K562 (cell line): ENCODE results near the gene DDHD1. TPM values are rescaled to one million over a fixed set of nuclear protein-coding genes. Genes with fewer than 3 reads are reported as not detected.
A peak's percentile ranks its signal among the peaks of the same experiment; 100 is the strongest.

Source experiments
- ATAC-seq: fragments of 200-7000 bp; cut with Tn5 transposase; 3 replicates; pipeline ENCODE4 v1.9.1; 2020; ENCODE audit warnings: moderate library complexity
- BruUV-seq: library from RNA; stranded (reverse); fragments of 400-500 nt; replicated peaks from 2 replicates; lab custom pipeline; 2021; lab: Mats Ljungman, UMichigan
- CTCF ChIA-PET: fragments of 300-600 bp; formaldehyde crosslinking; extraction: SDS; loops from one replicate; lab custom pipeline; 2021; ENCODE audit warnings: low intra/inter-chr PET ratio; lab: Yijun Ruan, JAX
- POLR2A ChIA-PET: fragments of 300-600, 350-650 bp; sonication (Branson Sonifier 250); formaldehyde crosslinking; extraction: SDS; loops from one replicate; lab custom pipeline; 2021; ENCODE audit warnings: antibody characterized with exemption, inconsistent platforms; lab: Yijun Ruan, JAX
- DNase-seq, 4 experiments: peaks; one replicate each; pipeline versions ENCODE4 v3.0.0 to v3.0.0-alpha.2; 2011 to 2018; ENCODE audit warnings: low spot score in 3 of 4, mixed read lengths in 3 of 4; ENCODE audit errors: extremely low read depth in 1 of 4
- FAIRE-seq: peaks from 2 replicates; lab custom pipeline; 2011; peaks lifted over from hg19 to GRCh38; lab: Jason Lieb, UNC
- H2AFZ ChIP-seq: 2 replicates; pipeline ENCODE4 v1.6.0; 2011; ENCODE audit warnings: low read depth, low read length, control low read depth, inconsistent platforms
- H3K27ac ChIP-seq: fragments of 200-600 bp; 3 replicates; pipeline ENCODE4 v1.8.0; 2011; ENCODE audit warnings: low read depth, mild to moderate bottlenecking, control low read depth, inconsistent platforms, low read length, moderate library complexity, mixed read lengths; ENCODE audit errors: extremely low read depth
- H3K27me3 ChIP-seq, 2 experiments: fragments of 300-600 bp in 1 of 2; 2 replicates in 1 of 2; 3 replicates in 1 of 2; pipeline versions ENCODE4 v1.6.0 to v1.8.0; 2011; ENCODE audit warnings: inconsistent platforms in 2 of 2, low read length in 2 of 2, mild to moderate bottlenecking in 1 of 2, mixed read lengths in 1 of 2, moderate library complexity in 1 of 2; ENCODE audit not compliant: control insufficient read depth in 2 of 2, insufficient read depth in 2 of 2
- H3K36me3 ChIP-seq: fragments of 300-600 bp; 3 replicates; pipeline ENCODE4 v1.8.0; 2011; ENCODE audit warnings: mild to moderate bottlenecking, low read length, inconsistent platforms; ENCODE audit not compliant: control insufficient read depth, insufficient read depth
- H3K4me1 ChIP-seq, 2 experiments: fragments of 200-600 bp in 1 of 2; replicated peaks in 1 of 2; 2 replicates in 1 of 2; 3 replicates in 1 of 2; pipeline versions ENCODE4 v1.5.1 to v1.8.0; 2011; ENCODE audit warnings: inconsistent platforms in 2 of 2, low read length in 2 of 2, mild to moderate bottlenecking in 1 of 2, mixed read lengths in 1 of 2, moderate library complexity in 1 of 2; ENCODE audit not compliant: control insufficient read depth in 2 of 2, insufficient read depth in 2 of 2
- H3K4me2 ChIP-seq: 2 replicates; pipeline ENCODE4 v1.6.1; 2011; ENCODE audit warnings: low read length, control low read depth, inconsistent platforms, mixed read lengths; ENCODE audit not compliant: insufficient read depth
- H3K4me3 ChIP-seq: fragments of 200-600 bp; sonication (generic), shearing (Covaris generic); 2 replicates; pipeline ENCODE4 v1.5.1; 2016; ENCODE audit warnings: control low read depth, inconsistent platforms
- H3K79me2 ChIP-seq: fragments of 200-600 bp; 3 replicates; pipeline ENCODE4 v1.8.0; 2011; ENCODE audit warnings: low read length, inconsistent platforms; ENCODE audit not compliant: control insufficient read depth, insufficient read depth
- H3K9ac ChIP-seq, 2 experiments: 2 replicates each; pipeline versions ENCODE4 v1.6.0 to v1.6.1; 2011; ENCODE audit warnings: low read depth in 2 of 2, low read length in 2 of 2, control low read depth in 1 of 2, inconsistent platforms in 1 of 2, mild to moderate bottlenecking in 1 of 2, mixed read lengths in 1 of 2; ENCODE audit not compliant: insufficient read depth in 1 of 2
- H3K9me1 ChIP-seq: one replicate; pipeline ENCODE4 v1.6.0; 2011; ENCODE audit warnings: inconsistent platforms, mild to moderate bottlenecking, low read length, moderate library complexity; ENCODE audit not compliant: control insufficient read depth, insufficient read depth
- H3K9me3 ChIP-seq: replicated peaks from 2 replicates; pipeline ENCODE4 v1.5.1; 2011; ENCODE audit warnings: low read depth, low read length, inconsistent platforms; ENCODE audit not compliant: control insufficient read depth, insufficient read depth
- H4K20me1 ChIP-seq: replicated peaks from 2 replicates; pipeline ENCODE4 v1.6.1; 2011; ENCODE audit warnings: low read length, inconsistent platforms, mixed read lengths; ENCODE audit not compliant: control insufficient read depth, insufficient read depth
- ATF7 ChIP-seq: fragments of 450-650 bp; IDR thresholded peaks from 2 replicates; pipeline ENCODE4 v1.7.1; 2014; ENCODE audit warnings: mild to moderate bottlenecking, moderate library complexity
- ESRRA ChIP-seq: fragments of 450-650 bp; IDR thresholded peaks from 2 replicates; pipeline ENCODE4 v1.6.1; 2014; ENCODE audit warnings: low read depth, mild to moderate bottlenecking, moderate library complexity, borderline replicate concordance
- RAD21 ChIP-seq, 2 experiments: fragments of 250-450 bp in 1 of 2; fragments of 450-650 bp in 1 of 2; sonication (Bioruptor Pico) in 1 of 2; formaldehyde crosslinking in 1 of 2; IDR thresholded peaks in 1 of 2; conservative IDR thresholded peaks in 1 of 2; 2 replicates each; pipeline versions ENCODE4 v1.4.0 to v1.8.0; 2020 to 2022; ENCODE audit warnings: mild to moderate bottlenecking in 2 of 2, moderate library complexity in 1 of 2
- SIN3B ChIP-seq: fragments of 450-650 bp; IDR thresholded peaks from 2 replicates; pipeline ENCODE4 v1.6.1; 2017; ENCODE audit warnings: low read depth, mild to moderate bottlenecking, moderate library complexity
- SRSF9 ChIP-seq: fragments of 200-400 bp; formaldehyde crosslinking; IDR thresholded peaks from 2 replicates; pipeline ENCODE4 v1.6.1; 2017; ENCODE audit warnings: low read depth, low read length, borderline replicate concordance
- TCF7L2 ChIP-seq: fragments of 150-350 bp; IDR thresholded peaks from 2 replicates; pipeline ENCODE4 v1.6.1; 2016; ENCODE audit warnings: low read depth, mild to moderate bottlenecking, low read length, moderate library complexity
- ZNF696 ChIP-seq: fragments of 250-450 bp; sonication (Bioruptor Pico); conservative IDR thresholded peaks from 2 replicates; pipeline ENCODE4 v1.4.0; 2020; ENCODE audit warnings: mild to moderate bottlenecking, moderate library complexity
- WGBS: fragments of 100-300 bp; shearing (Covaris generic); methylation state at CpG from one replicate; pipeline ENCODE4 v1.1.6; 2016; ENCODE audit warnings: low coverage, mixed read lengths; ENCODE audit not compliant: insufficient coverage; ENCODE audit errors: missing lambda C conversion rate; 5-methylcytosine and 5-hydroxymethylcytosine counted together
- in situ Hi-C: fragments of 300-500 bp; cut with MboI; formaldehyde crosslinking; loops from 4 replicates; pipeline ENCODE4 v1.15.0; 2018; ENCODE audit warnings: inconsistent platforms, mixed read lengths
- intact Hi-C: fragments of 100-400 bp; cut with micrococcal nuclease; formaldehyde crosslinking; loops from 2 replicates; pipeline ENCODE4 v1.14.2; 2022
- polyA plus RNA-seq, 8 experiments: library from polyadenylated mRNA; depleted of rRNA in 4 of 8; stranded (reverse) in 5 of 8; unstranded in 3 of 8; fragments of >200 nt; fragmentation: Nextera tagmentation in 2 of 8; fragmentation: Illumina TruSeq in 1 of 8; extraction: Ambion mirVana in 2 of 8; extraction: Trizol in 1 of 8; gene quantifications; 2 replicates each; pipeline versions ENCODE4 v1.2.1 to v1.2.3, GENCODE V29; 2011 to 2014; ENCODE audit warnings: inconsistent platforms in 1 of 8, missing spikeins in 1 of 8
- total RNA-seq, 7 experiments: library from RNA; depleted of rRNA in 6 of 7; stranded (reverse); fragments of >200 nt in 6 of 7; fragmentation: Illumina TruSeq in 2 of 7; extraction: Trizol in 2 of 7; gene quantifications; 2 replicates each; pipeline versions ENCODE4 v1.2.1 to v1.2.3, GENCODE V29; 2011 to 2021; ENCODE audit warnings: low replicate concordance in 1 of 7
- TF ChIP-seq, protein P1 (sequence below): fragments of 450-650 bp; formaldehyde crosslinking; IDR thresholded peaks from 2 replicates; pipeline ENCODE4 v1.4.0; 2020; ENCODE audit warnings: mild to moderate bottlenecking, moderate library complexity
- TF ChIP-seq, protein P2 (sequence below): IDR thresholded peaks from 2 replicates; pipeline ENCODE4 v1.6.1; 2016; ENCODE audit warnings: missing genetic modification characterization, missing compliant biosample characterization
- TF ChIP-seq, protein P3 (sequence below), 3 experiments: IDR thresholded peaks in 2 of 3; conservative IDR thresholded peaks in 1 of 3; 2 replicates each; pipeline ENCODE4 v1.5.1; 2011 to 2012; ENCODE audit warnings: low read length in 3 of 3, mild to moderate bottlenecking in 3 of 3, control low read depth in 2 of 3, improper control_type of control experiment in 1 of 3, inconsistent platforms in 1 of 3, low read depth in 1 of 3, mixed read lengths in 1 of 3, moderate library complexity in 1 of 3; ENCODE audit not compliant: insufficient read depth in 2 of 3

Gene DDHD1
- total and polyA plus RNA-seq, 9 of the 15 experiments (the other 6 are each of a cell fraction or from before 2014, with no cell fraction given): 1.2 to 12.3 (median 5.0) TPM

DNA sequence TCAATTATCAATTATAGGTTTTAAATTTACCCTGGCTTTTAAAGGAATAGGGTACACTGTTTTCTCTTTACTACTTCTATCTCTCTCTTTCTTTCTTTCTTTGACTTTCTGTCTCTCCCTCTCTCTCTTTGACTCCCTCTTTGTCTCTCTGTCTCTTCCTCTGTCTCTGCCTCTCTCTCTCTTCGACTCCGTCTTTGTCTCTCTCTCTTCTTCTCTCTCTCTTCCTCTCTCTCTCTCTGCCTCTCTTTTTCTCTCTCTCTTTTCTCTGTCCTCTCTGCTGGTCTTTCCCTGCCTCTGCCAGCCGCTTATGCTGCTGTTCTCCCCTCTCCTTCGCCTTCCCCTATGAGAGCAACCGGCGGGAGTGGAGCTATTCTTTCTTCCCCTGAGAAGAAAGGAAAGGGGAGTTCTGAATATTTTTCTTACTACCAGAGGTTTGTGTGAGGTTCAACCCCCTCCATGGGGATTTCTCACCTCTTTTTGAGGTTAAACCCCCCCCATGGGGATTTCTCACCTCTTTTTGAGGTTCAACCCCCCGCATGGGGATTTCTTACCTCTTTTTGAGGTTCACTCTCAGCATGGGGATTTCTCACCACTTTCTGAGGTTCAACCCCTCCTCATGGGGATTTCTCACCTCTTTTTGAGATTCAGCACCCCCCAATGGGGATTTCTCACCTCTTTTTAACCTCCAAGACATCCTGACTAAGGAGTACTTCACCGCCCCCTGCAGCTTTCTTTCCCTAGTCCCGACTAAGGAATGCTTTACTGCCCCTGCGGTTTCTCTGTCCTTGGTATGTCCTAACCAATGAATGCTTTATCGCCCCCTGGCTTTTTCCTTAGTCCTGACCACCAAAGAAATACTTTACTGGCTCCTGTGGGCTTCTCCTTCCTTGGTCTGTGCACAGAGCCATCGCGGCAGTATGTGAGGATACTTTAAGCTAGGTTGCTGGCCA, 27.4 kb upstream of the DDHD1 start:
- Histone ChIP-seq H3K9me3 (no peaks in the 10 kb centered on the region), H3K36me3 (no peaks in the 10 kb centered on the region), H2AFZ (no peak overlapping the region), H3K4me3 (no peak overlapping the region), H3K27ac (no peak overlapping the region), H3K27me3 (no peaks in the 10 kb centered on the region), H3K9me1 (no peaks in the 10 kb centered on the region), H3K4me2 (no peak overlapping the region), H4K20me1 (no peaks in the 10 kb centered on the region), H3K79me2 (no peaks in the 10 kb centered on the region), H3K9ac (no peak overlapping the region), H3K4me1 (no peaks in the 10 kb centered on the region)
- ChIA-PET CTCF (interaction anchor here (0.7 kb wide), 1 partner anchor 516 kb away, joined by 4 read pairs; no protein-coding TSS in a partner anchor), POLR2A (no interaction called here)
- DNase-seq (peak; percentile 7 to 32 (median 12)), FAIRE-seq (no peak), ATAC-seq (peak; percentile 88)
- in situ Hi-C loops (no loop called here), intact Hi-C loops (no loop called here)
- WGBS: 9% methylated on average over 9 of the region's 13 CpGs
- BruUV-seq: no TSS peak
- peak; percentile 34; the same call in 1 of the 2 replicates for TF ChIP-seq TCF7L2
- peak; percentile 61; the same call in 1 of the 2 replicates for TF ChIP-seq ESRRA
- TF ChIP-seq, protein P1, sequence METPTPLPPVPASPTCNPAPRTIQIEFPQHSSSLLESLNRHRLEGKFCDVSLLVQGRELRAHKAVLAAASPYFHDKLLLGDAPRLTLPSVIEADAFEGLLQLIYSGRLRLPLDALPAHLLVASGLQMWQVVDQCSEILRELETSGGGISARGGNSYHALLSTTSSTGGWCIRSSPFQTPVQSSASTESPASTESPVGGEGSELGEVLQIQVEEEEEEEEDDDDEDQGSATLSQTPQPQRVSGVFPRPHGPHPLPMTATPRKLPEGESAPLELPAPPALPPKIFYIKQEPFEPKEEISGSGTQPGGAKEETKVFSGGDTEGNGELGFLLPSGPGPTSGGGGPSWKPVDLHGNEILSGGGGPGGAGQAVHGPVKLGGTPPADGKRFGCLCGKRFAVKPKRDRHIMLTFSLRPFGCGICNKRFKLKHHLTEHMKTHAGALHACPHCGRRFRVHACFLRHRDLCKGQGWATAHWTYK (CRISPR knock-in tag): no peak
- peak; percentile 70; the same call in 1 of the 2 replicates for TF ChIP-seq ATF7
- peak in 1 of 2 experiments; percentile 43; a peak in 2 of 4 replicates for TF ChIP-seq RAD21 (CRISPR knock-in tag; conservative IDR thresholded peaks at IDR 0.05 in 1 of 2, IDR thresholded peaks at IDR 0.05 in 1 of 2)
- TF ChIP-seq, protein P2, sequence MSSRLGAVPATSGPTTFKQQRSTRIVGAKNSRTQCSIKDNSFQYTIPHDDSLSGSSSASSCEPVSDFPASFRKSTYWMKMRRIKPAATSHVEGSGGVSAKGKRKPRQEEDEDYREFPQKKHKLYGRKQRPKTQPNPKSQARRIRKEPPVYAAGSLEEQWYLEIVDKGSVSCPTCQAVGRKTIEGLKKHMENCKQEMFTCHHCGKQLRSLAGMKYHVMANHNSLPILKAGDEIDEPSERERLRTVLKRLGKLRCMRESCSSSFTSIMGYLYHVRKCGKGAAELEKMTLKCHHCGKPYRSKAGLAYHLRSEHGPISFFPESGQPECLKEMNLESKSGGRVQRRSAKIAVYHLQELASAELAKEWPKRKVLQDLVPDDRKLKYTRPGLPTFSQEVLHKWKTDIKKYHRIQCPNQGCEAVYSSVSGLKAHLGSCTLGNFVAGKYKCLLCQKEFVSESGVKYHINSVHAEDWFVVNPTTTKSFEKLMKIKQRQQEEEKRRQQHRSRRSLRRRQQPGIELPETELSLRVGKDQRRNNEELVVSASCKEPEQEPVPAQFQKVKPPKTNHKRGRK (tag): peak; percentile 49; the same call in 1 of the 2 replicates
- no peak for TF ChIP-seq ZNF696 (CRISPR knock-in tag)
- TF ChIP-seq, protein P3, sequence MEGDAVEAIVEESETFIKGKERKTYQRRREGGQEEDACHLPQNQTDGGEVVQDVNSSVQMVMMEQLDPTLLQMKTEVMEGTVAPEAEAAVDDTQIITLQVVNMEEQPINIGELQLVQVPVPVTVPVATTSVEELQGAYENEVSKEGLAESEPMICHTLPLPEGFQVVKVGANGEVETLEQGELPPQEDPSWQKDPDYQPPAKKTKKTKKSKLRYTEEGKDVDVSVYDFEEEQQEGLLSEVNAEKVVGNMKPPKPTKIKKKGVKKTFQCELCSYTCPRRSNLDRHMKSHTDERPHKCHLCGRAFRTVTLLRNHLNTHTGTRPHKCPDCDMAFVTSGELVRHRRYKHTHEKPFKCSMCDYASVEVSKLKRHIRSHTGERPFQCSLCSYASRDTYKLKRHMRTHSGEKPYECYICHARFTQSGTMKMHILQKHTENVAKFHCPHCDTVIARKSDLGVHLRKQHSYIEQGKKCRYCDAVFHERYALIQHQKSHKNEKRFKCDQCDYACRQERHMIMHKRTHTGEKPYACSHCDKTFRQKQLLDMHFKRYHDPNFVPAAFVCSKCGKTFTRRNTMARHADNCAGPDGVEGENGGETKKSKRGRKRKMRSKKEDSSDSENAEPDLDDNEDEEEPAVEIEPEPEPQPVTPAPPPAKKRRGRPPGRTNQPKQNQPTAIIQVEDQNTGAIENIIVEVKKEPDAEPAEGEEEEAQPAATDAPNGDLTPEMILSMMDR (IDR thresholded peaks at IDR 0.05 in 2 of 3, conservative IDR thresholded peaks at IDR 0.05 in 1 of 3; ENCODE audit: insufficient read depth in 2 of 3, low read depth in 1 of 3, low read length in 3 of 3): peak; percentile 40 to 53 (median 44)
- no peak for TF ChIP-seq SIN3B
- no peak for TF ChIP-seq SRSF9
